A375 (cell line): ENCODE measurements around the gene FFAR4. TPM values are rescaled to one million over a fixed set of nuclear protein-coding genes. Genes with fewer than 3 reads are reported as not detected.

Experiments used
- total RNA-seq: library from RNA; depleted of rRNA; stranded (reverse); fragments of >200 nt; shearing (Covaris generic); gene quantifications from 2 replicates; pipeline ENCODE4 v1.2.3, GENCODE V29; 2014; rRNA removed

Gene FFAR4
- 0.08 TPM in 1 of 2 replicates, not detected in the other for total RNA-seq

GRCh38 chr10:93566435-93567276, at the start of gene FFAR4:
Gene FFAR4 (plus strand): TSS chr10:93566665. CDS start chr10:93566721, 56 bp downstream.

GRCh38 chr10:93601146-93601773, 34.8 kb downstream of the FFAR4 start, which contains the start of gene RBP4:
Gene RBP4 (minus strand): TSS chr10:93601235. CDS start chr10:93601028, 207 bp downstream.

GRCh38 chr10:93612311-93612710, 45.8 kb downstream of the FFAR4 start, which contains the start of gene PDE6C:
Gene PDE6C (plus strand): TSS chr10:93612537. CDS start chr10:93612726, 189 bp downstream.

Other genes starting within 250 kb of the FFAR4 start
- 142 and 148 TPM in 2 replicates for gene MYOF, start 84.3 kb upstream of the FFAR4 start, total RNA-seq
- 62.9 and 67.8 TPM in 2 replicates for gene CEP55, start 70.1 kb upstream of the FFAR4 start, total RNA-seq
- 0.82 and 1.0 TPM in 2 replicates for gene RBP4, start 34.6 kb downstream of the FFAR4 start, total RNA-seq
- gene PDE6C, start 45.9 kb downstream of the FFAR4 start, total RNA-seq, result not detected in 2 replicates
- 7.9 and 8.8 TPM in 2 replicates for gene FRA10AC1, start 135.9 kb downstream of the FFAR4 start, total RNA-seq
- not detected in 2 replicates for gene LGI1, start 191.3 kb downstream of the FFAR4 start, total RNA-seq